Effector CD4-positive, alpha-beta T cell (primary cell): ENCODE data around the gene TMPRSS6.

Source experiments
- DNase-seq: peaks from one replicate; pipeline ENCODE4 v3.0.0-alpha.2; 2020

TMPRSS6 gene

DNA sequence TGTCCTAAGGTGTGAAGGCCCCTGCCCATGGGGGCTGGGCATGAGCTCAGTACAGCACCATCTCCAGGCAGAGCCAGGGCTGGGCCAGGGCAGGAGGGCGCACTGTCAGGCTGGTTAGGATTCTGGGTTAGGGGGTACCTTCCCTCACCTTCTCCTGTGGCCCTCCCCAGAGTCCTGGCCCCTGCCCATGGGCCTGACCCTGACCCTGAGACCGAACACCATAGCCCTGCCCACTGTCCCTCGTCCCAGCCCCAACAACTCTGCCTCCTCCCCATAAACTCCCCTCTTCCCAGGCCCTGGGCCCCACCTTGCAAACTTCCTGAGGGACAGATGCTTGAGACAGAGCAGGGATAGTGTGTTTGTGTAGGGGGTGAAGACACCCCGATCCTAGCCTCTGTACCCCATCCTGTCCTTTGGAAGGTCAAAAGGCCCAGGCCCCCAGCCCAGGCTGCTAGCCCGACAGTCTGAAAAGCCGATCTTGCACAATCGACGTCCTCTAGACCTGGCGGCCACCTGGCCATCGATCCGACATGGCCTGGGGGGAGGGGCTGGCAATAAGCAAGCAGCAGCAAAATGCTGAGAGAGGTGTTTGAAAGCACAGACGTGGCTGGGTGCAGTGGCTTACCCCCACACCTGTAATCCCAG is 2.7 kb upstream of the TMPRSS6 start:
- DNase-seq, result no peak

DNA sequence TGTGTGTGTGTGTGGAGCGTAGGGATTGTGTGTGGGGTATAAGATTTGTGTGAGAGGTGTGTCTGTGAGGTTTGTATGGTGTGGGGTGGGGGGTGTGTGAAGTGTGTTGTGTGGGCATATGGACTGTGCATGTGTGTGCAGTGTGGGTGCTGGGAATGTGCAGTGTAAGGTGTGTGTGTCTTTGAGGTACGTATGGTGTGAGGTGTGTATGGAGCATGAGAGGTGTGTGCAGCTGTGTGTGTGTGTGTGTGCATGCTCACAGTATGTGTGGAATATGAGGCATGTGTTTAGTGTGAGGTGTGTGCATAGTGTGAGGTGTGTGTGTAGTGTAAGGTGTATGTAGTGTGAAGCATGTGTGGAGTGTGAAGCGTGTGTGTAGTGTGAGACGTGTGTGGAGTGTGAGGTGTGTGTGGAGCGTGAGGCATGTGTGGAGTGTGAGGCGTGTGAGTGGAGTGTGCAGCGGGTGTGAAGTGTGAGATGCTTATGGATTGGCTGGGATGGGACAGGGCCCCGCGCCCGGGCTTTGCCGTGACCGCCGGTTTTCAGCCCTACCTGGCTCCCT is 1.7 kb upstream of the TMPRSS6 start:
- DNase-seq, result no peak

DNA sequence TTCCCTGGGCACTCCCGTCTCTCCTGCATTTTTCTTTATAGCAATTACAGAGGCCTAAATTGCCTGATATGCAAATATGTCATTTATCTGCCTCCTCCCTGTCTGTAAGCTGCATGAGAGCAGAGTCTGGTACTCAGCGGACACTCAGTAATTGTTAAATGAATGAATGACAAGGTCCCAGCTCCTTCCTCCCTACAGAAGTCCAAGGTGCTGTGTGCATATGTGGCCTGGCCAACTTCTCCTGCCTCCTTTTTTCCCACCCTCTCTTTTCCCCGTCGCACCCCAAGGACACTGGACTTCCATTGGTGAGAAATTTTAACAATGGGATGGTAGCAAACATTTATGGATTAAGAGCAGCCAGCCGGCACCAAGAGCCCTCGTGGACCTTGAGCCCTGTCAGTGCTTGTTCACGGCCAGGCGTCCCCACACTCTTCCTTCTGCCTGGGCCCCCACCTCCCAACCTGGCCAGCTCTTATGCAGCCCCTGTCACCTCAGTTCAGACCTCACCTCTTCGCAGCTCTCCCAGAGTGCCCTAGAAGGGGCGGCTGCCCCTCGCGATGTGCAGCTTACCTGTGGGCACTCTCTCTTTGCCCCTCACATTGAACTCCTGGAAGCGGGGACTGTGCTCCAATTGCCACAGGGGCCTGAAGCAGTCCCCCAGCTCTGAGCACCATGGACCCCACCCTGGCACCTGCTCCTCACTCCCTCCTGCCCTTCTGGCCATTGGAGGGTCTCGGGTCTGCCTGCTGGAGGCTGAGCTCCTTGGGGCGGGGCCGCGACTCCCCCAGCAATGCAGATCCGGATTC is 1.5 kb downstream of the TMPRSS6 start:
- DNase-seq, result no peak

DNA sequence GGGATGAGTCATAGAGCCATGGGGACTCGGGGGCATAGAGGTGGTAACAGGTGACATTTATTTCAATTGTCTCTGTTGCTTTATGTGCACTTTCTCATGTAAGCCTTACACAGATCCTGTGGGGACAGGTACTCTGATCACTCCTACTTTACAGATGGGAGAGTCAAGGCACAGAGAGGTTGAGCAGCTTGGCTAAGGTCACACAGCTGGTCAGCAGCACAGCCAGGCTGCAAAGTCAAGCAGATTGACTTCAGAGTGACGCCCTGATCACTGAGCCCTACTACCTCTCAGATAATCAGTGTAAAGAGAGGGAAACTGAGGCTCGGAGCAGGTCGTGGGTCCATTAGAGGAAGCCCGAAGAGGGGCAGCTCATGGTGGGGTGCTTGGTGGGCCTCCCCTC is 3.5 kb downstream of the TMPRSS6 start:
- no peak for DNase-seq

DNA sequence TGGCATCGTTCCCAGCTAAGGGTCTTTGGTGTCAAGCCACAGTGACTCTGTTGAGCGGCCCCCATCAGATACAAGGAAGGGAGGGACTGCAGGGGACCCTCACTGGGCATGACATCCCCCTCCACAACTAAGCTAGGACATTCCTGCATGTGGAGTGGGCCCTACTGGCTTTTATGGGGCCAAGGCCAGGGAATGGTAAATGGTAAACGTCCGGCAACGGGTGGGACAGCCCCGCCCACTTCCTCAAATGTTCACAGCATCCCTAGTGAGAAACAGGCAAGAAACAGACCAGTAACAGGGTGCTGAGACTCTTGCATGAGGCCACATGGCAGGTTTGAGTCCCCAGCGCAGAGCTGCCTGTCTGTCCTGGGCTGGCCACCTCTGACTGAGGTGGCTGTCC is 4.4 kb downstream of the TMPRSS6 start:
- no peak for DNase-seq

DNA sequence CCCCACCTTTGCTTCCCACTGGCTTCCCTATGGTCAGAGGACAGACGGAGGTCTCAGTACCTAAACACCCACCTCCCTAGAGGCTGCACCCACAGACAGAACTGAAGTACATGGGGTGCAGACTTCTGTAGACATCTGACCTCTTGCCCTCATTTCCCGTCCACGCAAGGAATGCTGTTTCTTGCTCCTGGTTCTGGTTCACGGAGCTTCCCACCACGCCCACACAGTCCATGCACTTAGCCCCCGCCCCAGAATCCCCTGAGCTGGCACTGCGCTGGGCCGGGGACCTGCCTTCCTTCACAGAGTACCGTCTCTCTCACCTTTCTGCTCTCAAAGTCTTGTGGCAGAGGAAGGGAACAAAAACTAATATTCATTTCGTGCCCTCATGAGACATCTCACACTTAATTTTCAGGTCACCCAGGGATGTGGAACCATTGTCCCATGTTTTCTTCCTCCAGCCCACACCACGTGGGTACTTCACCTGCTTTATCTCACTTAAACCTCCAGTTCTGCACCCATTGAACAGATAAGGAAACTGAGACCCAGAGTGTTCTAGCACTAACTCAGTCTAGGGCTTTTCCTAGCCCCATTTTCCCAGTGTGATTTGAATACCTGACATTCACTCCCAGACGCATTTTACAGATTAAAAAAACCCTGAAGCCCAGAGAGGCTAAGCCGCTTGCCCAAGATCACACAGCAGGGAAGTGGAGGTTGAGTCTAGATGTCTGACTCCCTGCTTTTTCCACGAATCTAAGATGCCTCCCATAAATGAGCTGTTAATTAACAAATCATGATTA is 5.7 kb downstream of the TMPRSS6 start:
- DNase-seq, result no peak

GRCh38 chr22:37103151-37103550 is 6.4 kb downstream of the TMPRSS6 start:
- DNase-seq, result no peak

DNA sequence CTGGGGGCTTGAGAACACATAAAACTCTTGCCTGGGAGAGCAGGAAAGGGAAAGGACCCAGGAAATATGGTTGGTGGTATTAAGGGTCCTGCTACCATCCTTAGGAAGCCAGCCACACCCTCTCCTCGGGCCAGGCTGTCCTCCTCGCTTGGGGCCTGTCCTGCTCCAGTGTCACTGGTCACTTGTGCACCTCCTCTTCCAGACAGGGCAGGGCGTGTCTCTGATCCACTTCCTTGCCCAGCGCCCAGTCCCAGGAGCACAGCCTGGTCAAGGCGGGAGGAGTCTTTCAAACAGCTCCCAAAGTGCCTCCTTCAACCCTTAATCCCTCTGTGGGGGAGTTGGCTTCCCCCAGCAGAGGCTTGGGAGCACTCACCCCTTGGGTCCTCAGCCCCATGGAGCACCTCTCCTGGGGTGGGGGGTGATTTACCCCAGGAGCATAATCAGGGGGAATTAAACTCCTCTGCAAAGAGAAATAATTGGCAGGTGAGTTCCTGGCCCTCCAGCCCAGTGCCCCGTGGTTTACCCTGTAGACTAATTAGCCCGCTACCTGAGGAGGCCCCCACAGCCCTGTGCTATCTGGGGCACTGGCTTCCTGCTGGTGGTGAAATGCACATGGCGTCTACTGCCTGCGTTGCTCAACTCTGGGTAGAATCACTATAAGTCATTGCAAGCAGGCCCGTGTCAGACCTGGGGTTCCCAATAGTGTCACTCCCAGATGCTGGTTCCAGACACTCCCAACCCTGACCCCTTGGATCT is 8.0 kb downstream of the TMPRSS6 start:
- DNase-seq, result no peak

DNA sequence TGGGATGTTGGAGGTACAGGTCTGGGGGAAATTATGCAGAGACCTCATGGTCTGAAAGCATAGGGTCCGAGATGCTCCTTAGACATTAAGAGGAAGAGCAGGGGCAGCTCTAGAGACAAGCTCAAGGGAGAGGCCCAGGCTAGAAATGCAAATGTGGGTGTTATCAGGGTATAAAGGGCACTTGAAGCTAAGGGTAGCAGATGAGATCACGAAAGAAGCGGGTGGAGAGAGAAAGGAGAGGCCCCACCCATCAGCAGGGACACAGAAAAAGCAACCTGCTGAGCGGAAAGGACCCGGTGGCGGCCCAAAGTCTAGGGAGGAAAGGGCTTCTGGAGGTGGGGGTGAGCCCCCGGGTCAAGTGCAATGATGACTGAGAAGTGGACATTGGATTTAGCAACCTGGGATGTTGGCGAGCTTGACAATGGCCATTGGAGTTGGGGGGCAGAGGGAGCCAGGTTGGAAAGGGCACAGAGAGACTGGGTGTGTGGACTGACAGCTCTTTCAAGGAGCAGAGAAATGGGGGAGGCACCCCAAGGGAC is 8.9 kb downstream of the TMPRSS6 start:
- DNase-seq, result no peak

GRCh38 chr22:37098976-37099591 is 10.4 kb downstream of the TMPRSS6 start:
- DNase-seq, result no peak

- no peak for DNase-seq
Observed at GRCh38 chr22:37097346-37097745, 12.2 kb downstream of the TMPRSS6 start.

- no peak for DNase-seq
Observed at GRCh38 chr22:37095113-37095512, 14.4 kb downstream of the TMPRSS6 start.

DNA sequence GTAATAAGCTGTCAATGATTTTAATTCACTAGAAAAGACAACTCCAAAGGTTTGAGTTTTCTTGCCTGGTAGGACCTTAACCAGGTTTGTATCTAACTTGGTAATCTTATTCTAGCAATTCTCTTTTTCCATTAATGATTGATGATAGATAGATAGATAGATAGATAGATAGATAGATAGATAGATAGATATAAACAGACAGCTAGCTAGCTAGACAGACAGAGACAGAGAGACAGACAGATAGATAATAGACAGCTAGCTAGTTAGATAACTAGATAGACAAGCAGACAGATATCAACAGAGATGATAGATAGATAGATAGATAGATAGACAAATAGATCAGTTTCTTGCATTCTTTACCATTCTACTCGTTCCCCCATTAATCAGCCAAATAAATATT is 15.3 kb downstream of the TMPRSS6 start:
- no peak for DNase-seq

- no peak for DNase-seq
Observed at GRCh38 chr22:37092997-37093396, 16.5 kb downstream of the TMPRSS6 start.

GRCh38 chr22:37091994-37092393 is 17.5 kb downstream of the TMPRSS6 start:
- no peak for DNase-seq

DNA sequence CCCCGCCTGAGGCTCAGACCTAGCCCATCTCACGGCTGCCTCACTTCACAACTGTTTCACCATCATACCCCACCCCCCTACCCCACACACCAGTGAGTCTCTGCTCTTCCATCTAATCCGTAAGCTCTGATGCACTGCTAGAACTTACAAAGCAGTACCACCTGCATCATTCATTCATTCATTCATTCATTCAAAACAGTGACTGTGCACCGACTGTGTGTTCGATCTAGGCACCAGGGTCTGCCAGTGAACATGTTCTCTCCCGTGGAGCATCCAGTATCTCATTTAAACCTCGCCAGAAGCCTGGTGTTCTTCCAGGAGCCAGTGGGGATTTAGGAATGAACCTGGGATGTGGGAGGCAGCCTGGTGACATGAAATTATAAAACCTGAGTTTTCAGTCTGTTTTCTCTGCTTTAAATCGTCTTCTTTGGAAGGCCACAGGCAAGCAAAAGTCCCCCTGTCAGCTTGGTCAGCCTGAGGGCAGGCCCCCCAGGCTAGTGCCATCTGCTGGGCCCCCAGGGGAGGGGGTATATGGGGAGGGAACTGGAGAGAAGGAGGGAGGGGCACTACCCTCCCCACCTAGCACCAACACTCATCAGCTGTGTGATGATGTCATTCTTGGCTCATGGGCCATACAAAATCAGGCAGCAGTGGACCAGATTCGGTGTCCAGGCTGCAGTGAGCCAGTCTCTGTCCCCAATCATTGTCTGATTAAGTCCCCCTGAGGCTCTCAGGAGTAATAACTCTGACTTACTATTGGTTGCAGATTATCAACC is 18.4 kb downstream of the TMPRSS6 start:
- no peak for DNase-seq

DNA sequence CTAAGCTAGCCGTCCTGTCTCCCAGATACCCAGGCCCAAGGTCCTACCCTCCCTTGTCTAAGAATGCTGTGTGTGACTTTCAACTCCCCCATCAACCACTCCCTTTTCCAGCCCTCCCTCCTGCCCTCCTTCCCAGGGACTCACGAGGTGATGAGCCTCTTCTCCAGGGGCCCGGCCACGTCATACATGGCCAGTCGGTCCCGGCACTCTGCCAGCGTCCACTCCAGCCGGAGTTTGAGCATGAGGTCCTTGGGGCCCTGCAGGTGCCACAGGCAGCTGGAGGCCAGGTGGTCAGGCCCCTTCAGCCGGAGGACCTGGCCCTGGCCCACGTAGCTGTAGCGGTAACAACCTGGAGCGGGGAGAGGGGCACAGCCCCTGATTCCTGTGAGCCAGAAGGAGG is 20.1 kb downstream of the TMPRSS6 start:
- no peak for DNase-seq

DNA sequence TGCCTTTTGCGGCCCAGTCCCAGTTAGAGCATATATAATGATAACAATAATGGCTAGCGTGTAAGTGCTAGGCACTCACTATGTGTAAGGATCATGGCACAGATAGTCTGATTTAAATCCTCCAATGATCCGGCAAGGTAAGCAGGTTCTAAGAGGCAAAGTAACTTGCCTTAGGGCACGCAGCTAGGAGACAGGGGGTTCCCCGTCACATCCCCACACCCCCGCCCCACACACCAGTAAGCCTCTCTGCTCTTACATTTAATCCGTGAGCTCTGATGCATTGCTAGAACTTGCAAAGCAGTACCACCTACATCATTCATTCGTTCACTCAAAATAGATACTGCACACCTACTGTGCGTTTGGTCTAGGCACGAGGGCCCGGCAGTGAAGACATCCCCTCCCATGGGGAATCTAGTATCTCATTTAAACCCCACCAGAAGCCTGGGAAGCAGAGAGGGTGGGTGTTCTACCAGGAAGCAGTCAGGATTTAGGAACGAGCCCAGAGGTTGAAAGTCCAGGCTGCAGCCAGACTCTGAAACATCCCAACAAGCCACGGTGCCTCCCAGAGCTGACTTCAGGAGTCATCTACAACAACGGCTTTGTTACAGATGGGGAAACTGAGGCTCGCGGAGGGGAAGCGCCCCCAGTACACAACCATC is 20.6 kb downstream of the TMPRSS6 start:
- DNase-seq, result no peak

GRCh38 chr22:37088108-37088605 is 21.4 kb downstream of the TMPRSS6 start:
- DNase-seq, result no peak

DNA sequence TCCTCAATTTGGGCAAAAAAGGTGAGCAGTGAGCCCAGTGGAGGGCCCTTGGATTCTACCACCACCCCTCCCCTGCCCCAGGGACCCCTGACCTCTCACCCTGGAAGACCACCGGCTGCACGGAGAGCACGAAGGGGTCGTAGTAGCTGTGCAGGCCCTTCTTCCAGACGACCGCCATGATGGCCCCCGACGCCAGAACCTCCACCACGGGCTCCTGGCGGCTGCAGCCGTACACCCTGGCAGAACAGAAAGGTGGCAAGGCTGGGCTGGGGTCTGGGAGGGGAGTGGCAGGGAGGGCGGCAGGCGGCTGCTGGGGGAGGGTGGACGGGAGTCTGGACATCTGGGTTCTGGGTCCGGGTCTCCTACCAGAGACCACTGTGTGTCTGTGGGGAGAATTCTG is 23.3 kb downstream of the TMPRSS6 start:
- DNase-seq, result no peak
